HG03558 (cell line): ENCODE data around the gene PGA5.

ENCODE experiments used
- ATAC-seq: cut with Tn5 transposase; IDR thresholded peaks from one replicate; pipeline ENCODE4 v1.9.1; 2021; ENCODE audit warnings: moderate number of reproducible peaks; ENCODE audit not compliant: unreplicated experiment; ENCODE audit errors: extremely low read depth

Gene PGA5

DNA sequence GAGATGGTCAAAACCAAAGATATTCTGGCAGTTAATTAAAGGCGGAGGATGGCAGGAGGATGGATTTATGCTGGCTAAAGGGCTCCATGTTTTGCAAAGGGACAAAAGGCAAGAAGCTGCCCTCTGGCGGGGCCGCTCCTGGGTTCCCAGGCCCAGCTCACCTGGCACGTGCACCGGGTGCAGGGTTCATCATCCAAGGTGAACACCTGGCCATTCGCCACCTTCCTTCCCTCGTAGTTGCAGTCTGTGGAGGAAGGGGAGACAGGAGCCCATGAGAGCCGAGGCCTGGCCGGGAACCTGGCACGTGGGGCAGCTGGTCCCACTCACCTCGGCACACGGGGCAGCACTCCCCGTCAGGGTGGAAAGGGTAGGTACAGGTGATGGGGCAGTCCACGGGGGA, 23.8 kb downstream of the PGA5 start:
- ATAC-seq, result no peak

DNA sequence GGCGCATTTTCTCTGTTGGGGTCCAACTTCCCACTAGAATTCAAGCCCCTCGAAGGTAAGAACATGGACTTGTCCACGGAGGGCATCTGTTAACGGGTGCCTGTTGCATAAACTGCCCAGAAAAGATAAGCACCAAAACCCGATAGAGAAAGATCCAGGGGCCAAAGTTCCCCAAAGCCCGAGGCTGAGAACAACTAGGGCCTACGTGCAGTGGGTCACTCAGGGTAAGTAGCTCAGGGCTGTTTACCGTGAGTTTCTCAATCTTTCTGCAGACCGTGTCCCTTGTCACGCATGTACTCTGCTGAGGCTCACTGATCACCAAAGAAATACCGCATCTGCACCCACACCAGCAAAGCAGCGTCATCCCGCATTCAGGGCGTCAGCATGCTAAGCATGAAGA, 24.4 kb downstream of the PGA5 start:
- no peak for ATAC-seq

DNA sequence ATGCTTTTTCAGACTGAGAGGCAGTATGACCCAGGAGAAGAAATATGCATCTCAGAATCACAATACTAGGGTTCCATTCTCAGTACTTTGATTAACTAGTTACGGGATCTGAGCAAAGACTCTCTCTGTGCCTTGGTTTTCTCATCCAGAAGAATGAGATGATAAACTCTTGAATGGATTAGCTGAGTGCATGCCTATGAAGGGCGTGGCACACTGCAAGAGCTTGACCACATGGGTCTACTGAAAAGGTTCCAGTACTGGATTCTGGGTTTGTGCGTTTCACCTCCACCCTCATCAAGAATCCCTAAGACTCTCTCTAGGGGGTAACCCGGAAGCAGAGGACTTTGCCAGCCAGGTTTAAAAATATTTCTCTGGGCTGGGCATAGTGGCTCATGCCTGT, 25.6 kb downstream of the PGA5 start:
- ATAC-seq, result no peak

DNA sequence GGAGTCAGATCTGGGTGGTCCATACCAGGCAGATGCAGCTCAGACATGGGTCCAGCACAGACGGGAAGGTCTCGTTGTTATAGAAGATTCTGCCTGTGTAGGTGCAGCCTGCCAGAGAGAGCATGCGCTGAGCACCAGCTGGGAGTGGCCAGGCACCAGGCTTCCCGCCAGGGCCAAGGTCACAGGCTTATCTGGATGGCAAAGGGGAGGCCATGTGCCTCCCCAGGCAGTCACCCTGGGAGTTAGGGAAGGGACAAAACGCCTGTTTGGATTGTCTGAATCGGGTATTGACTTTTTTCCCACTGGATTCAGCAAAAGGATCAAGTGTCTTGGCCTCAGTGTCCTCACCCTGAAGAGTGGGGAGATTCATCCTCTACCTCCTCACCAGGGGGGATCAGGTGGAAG, 26.5 kb downstream of the PGA5 start:
- no peak for ATAC-seq

DNA sequence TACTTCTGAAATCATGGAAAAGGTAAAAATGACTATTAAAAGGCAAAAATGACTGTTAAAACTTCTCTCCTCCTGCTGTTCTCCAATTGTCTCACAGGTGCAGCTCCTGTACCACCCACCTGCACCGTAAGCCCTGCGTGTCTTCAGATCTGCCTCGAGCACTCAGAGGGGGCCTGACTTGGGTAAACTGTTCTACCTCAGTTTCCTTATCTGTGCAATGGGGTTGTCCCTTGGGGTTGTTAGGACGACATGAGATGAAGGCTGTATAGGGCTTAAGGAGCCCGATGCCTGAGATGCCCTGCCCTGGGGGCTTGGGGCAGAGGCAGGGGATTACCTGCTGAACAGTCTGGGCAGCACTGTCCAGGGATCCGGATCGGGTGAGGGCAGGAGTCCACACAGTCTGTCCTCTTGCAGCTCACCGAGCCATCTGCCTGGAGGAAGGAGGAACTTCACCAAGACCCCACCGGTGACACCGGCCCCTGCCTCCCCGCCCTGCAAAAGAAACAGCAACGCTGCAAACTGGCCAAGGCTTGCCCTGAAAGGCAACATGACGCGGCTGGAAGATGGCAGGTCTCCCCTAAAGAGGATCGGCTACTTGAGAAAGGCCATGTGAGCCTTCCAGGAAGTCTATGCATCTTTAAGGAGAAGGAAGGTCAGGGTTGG, 27.7 kb downstream of the PGA5 start:
- ATAC-seq, result no peak

DNA sequence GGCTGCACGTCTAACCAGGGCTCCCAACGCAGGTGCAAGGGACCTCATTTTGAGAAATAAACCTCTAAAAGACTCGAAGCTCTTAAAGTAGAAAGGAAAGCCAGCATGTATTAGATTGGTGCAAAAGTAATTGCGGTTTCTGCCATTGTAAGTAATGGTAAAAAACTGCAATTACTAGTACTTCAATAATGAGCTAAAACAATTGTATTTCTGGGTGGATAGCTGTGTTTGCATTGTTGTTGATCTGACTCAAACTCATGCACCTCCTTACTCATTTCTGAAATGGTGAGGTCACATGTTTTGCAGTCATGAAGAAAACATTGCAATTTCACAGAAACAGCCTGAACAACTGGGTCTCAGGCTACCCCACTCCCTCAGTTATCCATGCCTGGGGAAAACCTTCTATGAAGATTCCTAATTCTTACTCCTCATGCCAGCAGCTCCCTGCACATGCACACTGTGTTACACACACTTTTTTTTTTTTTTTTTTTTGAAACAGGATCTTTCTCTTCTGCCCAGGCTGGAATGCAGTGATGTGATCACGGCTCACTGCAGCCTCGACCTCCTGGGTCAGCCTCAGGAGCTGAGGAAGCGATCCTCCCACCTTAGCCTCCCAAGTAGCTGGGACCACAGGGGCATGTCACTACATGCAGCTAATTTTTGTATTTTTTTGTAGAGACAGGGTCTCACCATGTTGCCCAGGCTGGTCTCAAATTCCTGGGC, 29.5 kb downstream of the PGA5 start:
- no peak for ATAC-seq

DNA sequence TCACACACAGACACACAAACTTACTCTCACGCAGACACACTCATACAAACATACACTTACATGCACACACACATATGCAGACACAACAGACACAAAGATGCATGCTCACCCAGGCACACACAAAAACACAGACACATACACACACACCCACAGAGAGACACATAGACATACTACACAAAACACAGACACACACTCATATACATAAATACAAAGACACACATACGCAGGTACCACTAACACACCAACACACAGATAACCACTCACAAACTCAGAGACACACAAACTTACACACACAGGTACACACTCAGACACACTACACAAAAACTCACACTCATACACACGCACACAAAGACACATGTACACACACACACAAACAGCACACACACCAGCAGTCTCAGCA, 31.8 kb downstream of the PGA5 start:
- no peak for ATAC-seq

DNA sequence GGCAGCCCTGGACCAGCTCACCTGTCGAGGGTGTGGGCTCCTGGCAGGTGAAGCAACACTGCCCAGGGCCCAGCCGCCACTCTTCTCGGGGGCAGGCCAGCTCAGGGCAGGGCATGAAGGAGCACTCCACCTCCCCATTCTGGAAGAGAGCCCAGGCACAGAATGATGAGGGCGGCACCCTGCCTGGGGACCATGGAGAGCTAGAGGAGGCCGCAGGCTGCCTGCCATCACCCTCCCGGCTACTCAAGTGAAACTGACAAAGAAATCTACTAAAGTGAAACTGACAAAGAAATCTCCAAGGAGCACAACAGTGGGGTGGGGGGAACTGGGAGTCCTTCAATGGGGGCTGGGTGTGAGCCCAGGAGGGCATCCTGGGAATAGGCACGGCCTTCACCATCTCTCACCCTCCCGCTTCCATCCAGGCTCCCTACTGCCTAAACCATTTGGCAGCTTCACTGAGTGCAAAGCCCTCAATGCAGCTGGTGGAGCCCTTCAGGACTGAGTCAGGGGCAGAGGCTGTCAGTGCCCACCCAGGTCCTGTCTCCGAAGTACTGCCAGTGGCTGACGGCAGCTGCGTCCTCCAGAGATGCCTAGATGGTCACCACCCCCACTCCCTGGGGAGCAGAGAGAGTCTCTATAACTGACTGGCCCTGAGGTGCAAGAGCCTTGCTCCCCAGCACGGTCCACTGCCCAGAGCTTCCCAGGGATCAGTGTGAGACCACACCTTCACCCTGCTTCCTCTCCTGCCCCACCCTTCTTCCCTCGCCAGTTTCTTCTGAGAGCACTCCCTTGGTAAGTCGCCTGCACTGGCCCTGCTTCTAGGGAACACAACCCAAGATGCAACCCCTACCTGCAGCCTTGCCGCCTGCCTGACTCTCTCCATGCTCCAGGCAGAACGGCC, 32.5 kb downstream of the PGA5 start:
- no peak for ATAC-seq

DNA sequence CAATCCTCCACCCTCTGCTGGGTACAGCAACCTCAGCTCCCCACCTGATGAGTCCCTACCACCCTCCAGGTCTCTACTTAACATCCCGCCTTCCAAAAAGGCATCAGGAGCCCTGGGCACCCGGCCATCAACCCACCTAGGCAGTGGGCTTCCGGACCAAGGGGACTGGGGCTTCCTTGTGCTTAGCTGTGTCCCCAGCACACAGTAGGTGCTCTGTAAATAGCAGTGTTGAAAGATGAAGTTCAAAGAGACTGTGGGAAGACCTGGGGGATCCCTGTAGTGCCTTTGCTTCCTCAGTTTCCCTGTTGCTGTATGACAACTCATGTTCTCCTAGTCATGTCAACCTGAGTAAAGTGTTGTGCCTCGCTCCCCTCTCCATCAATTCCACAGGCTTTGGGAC, 33.1 kb downstream of the PGA5 start:
- no peak for ATAC-seq

DNA sequence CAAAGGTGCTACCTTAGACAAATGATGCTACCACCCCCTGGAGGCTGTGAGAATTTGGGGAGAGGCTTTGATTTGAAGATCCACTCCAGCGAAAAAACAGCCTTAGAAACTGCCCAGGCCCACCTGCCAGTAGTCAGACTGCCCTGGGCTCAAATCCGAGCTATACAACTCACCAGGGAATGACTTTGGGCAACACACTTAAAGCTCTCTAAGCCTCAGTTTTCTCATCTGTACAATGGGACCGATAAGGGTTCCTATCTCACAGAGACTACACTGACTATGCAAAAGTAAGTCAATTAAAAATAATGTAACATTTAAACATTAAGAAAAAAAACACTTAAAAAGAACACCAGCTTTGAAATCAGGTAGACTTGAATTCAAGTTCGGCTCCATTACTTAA, 34.2 kb downstream of the PGA5 start:
- no peak for ATAC-seq

DNA sequence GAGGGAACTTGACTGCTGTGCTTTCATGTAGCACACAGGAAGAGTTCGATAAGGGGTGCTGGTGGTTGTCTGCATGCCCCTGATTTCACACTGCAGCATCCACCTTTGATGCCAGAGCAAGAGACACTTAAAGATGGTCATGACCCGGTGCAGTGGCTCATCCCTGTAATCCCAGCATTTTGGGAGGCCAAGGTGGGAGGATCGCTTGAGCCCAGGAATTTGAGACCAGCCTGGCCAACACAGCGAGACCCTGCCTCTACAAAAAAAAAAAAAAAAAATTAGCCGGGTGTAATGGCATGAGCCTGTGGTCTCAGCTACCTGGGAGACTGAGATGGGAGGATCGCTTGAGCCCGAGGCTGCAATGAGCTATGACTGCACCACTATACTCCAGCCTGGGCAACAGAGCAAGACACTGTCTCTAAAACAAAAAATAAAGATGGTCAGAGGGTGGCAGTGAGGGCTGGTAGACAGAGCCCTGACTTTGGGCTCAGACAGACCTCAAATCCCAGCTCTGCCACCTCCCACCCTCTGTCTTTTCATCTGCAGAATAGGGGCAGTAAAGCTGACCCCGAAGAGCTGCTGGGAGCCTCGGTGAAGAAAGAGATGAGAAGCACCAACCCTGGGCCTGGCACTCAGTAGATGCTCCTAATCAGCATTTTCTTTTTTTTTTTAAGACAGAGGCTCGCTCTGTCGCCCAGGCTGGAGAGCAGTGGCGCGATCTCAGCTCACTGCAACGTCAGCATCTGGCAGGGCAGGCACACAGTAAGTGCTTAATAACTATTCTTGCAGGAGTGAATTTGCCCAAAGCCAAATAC, 36.4 kb downstream of the PGA5 start:
- ATAC-seq, result no peak

DNA sequence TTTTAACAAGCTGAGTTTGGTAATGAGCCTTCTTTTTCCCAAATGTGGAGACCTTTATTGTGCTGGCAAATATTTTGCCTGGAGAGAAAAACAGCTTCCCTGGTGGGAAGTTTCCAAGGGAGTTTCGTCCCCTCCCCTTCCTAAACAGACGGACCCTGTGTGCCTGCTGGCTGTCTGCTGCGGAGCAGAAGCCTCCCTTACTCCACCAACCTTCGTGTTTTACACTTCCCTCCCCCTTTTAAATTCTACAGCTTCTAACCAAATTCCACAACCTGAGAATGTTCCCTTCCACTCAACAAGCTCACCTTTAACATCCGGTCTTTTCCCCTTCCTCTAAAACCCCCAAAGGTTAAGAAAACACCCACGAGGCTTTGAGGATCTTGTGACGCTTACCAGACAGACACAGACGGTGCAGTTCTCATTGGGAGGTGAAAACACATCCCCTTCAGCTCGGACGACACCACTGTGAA, 37.1 kb downstream of the PGA5 start:
- ATAC-seq, result no peak

DNA sequence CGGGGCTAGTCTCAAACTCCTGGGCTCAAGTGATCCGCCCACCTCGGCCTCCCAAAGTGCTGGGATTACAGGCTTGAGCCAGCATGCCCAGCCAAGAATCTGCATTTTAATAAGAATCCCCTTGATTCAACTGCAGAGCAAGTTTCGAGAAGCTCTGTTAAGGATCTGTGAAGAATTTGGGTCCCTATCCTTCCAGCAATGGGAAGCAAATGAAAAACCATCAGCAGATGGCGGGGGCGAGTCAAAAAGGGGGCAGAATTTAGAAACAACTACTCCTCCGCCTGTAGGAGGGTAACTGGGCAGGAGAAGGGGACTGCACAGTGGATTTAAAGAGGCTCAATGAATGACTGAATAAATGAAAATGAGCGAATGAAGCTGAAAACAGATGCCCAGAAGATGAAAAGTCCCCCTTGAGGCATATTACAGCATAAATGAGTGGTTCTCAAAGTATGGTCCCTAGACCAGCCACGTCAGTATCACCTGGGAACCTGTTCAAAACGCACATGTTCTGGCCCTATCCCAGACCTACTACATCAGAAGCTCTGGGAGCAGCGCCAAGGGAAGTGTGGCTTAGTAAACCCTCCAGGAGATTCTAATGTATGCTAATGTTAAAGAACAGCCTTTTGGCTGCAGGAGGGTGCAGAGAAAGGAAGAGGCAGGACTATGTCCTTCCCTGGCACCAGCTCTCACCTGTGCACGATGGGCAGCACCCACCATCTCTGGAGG, 39.1 kb downstream of the PGA5 start:
- ATAC-seq, result no peak

DNA sequence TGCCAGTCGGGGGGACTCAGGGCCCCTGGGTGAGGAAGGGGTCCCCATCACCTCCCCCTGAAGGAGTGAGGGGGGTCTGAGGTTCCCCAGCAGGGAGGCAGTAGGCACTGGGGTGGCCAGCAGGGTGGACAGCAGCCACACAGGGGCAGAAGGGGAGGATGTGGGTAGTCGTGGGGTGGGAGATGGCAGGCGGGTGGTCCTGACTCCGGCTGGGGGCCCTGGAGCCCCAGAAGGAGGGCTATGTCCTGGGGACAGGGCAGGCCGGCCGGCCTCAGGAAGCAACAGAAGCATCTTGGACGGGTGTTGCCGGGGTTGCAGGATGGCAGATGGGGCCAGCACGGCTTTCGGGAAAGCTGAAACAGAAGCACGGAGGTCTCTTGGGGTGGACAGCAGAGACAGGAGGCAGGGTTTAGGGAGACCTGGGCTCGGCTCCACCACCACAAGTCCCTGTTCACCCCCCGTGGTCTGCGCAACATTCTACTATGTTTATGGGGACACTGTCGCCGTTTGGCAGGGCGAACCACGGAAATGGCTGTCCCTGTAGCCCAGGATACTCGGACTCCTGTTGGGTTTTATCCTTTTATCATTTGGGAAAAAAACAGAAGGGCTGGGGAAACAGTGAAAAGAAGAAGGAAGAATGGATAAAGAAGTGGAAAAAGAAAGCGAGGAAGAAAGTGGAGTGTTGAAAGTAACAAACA, 40.1 kb downstream of the PGA5 start:
- ATAC-seq, result no peak

DNA sequence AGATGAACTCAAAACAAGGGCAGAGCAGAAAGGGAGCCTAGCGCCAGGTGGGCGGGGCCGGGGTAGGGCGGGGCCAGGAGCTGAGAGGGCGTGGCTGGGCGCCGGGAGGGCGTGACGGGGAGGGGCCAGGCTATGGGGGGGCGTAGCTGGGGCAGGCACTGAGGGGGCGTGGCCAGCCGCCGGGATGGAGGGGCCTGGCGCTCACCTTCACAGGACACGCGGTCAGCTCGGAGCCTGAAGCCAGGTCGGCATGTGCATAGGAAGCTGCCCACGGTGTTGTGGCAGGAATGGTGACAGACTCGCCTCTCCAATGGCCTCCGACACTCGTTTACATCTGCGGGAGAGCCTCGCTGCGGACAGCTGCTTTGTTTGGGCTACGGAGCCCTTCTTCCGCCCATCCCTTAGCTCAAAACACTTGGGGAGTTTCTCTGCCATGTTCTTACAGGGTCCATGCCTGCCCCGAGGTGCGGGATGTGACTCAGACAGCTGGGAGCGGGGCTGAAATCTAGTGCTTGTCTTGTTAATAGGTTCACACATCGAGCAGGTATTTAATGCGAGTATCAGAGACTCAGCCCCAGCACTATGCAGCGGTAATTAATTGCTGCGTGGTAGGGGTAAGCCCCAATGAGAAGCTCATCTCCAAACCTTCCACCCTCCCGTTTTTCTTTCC, 40.7 kb downstream of the PGA5 start:
- ATAC-seq, result no peak

DNA sequence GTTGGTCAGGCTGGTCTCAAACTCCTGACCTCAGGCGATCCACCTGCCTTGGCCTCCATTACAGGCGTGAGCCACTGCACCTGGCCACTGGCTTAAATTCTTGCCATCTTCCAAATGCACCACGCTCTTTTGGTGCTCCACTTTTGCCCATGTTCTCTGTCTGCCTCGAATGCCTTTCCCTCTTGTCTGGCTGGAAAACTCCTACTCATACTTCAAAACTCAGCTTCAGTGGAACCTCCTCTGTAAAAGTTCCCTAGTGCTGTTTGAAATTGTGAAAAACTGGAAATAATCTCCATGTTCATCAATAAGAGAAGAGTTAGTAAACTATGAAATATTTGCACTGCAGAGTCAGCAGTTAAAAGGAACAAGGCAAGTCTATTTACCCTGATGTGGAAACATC, 42.6 kb downstream of the PGA5 start:
- ATAC-seq, result no peak

DNA sequence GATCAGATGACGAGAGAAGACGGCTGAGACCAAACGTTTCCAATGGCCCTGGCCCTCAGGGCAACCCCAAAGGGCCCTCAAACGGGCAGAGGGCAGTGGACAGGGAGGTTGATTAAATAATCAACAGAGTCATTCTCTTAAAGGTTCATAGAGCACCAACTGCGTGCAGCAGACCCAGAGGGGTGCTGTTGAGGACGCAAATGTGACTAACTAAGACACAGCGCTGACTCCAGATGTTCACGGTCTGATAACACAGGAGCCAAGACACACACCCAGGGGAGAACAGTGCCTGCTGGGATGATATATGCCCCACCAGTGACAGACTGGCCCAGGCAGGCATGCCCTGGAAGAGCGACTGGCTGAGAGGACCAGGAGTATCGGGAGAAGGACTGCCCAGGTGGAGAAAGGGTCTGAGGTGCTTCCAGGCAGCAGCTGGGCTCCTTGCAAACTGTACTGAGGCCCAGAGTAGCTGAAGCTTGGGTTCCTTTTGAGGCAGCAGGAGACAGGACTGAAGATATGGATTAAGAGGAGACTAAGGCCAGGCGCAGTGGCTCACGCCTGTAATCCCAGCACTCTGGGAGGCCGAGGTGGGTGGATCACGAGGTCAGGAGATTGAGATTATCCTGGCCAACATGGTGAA, 46.5 kb downstream of the PGA5 start:
- ATAC-seq, result no peak
